Measurements from ENCODE around the gene IL17C.

Gene IL17C

DNA sequence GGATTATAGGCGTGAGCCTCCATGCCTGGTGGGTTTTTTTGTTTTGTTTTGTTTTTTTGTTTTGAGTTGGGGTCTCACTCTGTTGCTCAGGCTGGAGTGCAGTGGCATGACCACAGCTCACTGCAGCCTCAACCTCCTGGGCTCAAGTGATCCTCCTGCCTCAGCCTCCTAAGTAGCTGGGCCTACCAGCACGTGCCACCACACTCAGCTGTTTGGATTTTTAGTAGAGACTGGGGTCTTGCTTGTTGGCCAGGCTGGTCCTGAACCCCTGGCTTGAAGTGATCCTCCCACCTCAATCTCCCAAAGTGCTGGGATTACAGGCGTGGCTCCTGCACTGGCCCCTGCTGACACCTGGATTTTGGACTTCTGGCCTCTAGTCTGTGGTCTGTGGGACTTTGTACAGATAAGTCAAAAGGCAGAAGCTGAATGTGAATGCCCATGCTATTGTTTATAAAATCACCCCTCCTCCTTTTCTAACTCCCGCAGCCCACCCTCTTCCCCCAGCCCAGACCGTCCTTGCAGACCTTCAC, 42.2 kb downstream of the IL17C start:
- H3K36me3 ChIP-seq (replicated peaks), result no peaks in the 10 kb centered on the region
- no peaks in the 10 kb centered on the region for H3K27me3 ChIP-seq (replicated peaks)
- no peak overlapping the region for H3K27ac ChIP-seq
- no peak overlapping the region for H3K4me3 ChIP-seq (ENCODE audit: low read depth, low read length)
- no peak for DNase-seq
- in situ Hi-C loops (cut with HindIII; ENCODE audit: low pct_ligation_motif_present, low sequenced_read_pairs), result loop anchor here (10.0 kb wide), 1 partner anchor 104 kb away; the partner anchor contains the start of gene PIEZO1
- TF ChIP-seq, protein P1, sequence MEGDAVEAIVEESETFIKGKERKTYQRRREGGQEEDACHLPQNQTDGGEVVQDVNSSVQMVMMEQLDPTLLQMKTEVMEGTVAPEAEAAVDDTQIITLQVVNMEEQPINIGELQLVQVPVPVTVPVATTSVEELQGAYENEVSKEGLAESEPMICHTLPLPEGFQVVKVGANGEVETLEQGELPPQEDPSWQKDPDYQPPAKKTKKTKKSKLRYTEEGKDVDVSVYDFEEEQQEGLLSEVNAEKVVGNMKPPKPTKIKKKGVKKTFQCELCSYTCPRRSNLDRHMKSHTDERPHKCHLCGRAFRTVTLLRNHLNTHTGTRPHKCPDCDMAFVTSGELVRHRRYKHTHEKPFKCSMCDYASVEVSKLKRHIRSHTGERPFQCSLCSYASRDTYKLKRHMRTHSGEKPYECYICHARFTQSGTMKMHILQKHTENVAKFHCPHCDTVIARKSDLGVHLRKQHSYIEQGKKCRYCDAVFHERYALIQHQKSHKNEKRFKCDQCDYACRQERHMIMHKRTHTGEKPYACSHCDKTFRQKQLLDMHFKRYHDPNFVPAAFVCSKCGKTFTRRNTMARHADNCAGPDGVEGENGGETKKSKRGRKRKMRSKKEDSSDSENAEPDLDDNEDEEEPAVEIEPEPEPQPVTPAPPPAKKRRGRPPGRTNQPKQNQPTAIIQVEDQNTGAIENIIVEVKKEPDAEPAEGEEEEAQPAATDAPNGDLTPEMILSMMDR (IDR thresholded peaks at IDR 0.05; ENCODE audit: low read depth, low read length, missing control alignments), result no peak

DNA sequence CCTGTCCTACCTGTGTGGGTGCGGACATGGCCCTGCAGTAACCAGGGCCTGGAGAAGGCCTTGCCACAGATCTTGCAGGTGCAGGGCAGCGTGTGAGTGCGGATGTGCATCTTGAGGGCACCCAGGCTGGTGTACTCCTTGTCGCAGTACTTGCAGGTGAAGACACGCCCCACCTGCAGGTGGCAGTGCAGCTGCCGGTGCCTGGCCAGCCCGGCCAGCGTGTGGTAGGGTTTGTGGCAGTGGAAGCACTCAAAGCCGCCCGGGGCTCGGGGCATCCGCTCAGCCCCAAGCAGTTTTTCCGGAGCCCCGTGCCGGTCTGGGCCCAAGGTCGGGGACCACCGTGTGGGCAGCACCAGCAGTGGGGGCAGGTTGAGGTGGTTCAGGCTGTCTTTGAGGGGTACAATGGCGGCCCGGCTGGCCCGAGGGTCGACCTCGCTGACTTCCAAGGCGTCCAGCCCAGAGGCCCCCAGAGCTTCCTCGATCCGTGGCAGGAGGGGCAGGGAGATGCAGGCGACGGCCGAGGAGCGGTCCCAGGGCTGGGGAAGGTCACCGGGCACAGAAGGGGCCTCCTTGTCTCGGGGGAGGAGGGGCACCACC, 42.8 kb downstream of the IL17C start:
- no peak for DNase-seq
- Histone ChIP-seq H3K36me3 (replicated peaks) (no peaks in the 10 kb centered on the region), H3K27ac (no peak overlapping the region), H3K4me3 (ENCODE audit: low read depth, low read length) (no peak overlapping the region), H3K27me3 (replicated peaks) (no peaks in the 10 kb centered on the region)
- in situ Hi-C loops (cut with HindIII; ENCODE audit: low pct_ligation_motif_present, low sequenced_read_pairs), result loop anchor here (10.0 kb wide), 1 partner anchor 104 kb away; the partner anchor contains the start of gene PIEZO1
- TF ChIP-seq, protein P1 (IDR thresholded peaks at IDR 0.05; ENCODE audit: low read depth, low read length, missing control alignments), result peak; percentile 51

DNA sequence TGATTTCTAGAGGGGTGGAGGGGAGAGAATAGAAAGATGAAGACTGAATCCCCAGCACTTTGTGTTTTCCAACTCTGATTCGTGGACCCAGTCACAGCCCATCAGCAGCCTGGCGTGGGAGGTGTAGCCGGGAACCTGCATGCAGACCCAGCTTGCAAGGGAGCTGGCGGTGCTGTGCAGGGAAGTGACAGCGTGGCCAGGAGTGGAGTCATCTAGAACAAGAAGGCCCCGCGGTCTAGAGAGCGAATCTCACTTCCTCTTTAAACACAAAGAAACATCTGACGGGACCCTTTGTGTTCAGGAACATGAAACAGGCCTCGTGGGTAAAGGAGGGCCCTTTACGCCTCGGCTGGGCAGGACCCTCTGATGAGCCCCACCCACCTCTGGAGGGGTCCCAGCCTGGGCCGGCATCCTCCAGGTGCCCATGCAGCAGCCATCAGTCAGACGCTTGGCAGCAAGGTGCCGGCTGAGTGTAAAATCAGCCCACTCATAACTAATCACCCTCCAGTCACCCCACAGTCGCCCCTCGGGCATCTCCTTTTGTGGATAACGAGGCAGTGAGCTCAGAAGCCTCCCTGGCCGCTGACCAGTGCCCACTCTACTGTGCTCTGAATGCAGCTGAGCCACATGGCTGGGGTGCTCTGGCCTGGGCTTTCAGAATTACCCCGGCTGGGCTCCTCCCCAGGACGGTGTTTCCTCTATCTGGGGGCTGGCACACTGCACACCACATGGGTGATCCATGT, 43.5 kb downstream of the IL17C start:
- no peaks in the 10 kb centered on the region for H3K27me3 ChIP-seq (replicated peaks)
- DNase-seq, result no peak
- in situ Hi-C loops (cut with HindIII; ENCODE audit: low pct_ligation_motif_present, low sequenced_read_pairs), result loop anchor here (10.0 kb wide), 1 partner anchor 103 kb away; the partner anchor contains the start of gene PIEZO1
- no peak overlapping the region for H3K27ac ChIP-seq
- TF ChIP-seq, protein P1 (IDR thresholded peaks at IDR 0.05; ENCODE audit: low read depth, low read length, missing control alignments), result no peak
- H3K36me3 ChIP-seq (replicated peaks), result no peaks in the 10 kb centered on the region
- no peak overlapping the region for H3K4me3 ChIP-seq (ENCODE audit: low read depth, low read length)

DNA sequence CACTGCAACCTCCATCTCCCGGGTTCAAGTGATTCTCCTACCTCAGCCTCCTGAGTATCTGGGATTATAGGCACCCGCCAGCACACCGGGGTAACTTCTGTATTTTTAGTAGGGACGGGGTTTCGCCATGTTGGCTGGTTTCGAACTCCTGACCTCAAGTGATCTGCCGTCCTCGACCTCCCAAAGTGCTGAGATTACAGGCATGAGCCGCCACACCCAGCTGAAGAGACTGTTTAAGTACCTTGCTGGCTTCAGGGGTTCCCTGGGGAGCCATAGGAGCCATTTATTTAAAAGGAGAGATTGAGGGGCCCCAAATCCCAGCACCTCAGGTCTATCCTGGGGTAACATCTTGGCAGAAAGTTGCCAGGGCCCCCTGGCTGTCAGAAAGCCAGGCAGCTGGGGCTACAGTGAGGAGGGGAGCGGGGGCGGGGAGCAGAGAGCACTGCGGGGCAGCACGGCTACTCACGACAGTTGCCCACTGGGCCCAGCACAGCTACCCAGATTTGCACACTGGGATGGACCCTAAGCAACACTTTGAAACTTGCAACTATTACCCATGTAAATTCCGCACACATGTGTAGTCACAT, 46.3 kb downstream of the IL17C start:
- Histone ChIP-seq H3K36me3 (replicated peaks) (no peaks in the 10 kb centered on the region), H3K4me3 (ENCODE audit: low read depth, low read length) (no peak overlapping the region), H3K27me3 (replicated peaks) (peaks cover 2% of the 10 kb centered on the region), H3K27ac (no peak overlapping the region)
- TF ChIP-seq, protein P1 (IDR thresholded peaks at IDR 0.05; ENCODE audit: low read depth, low read length, missing control alignments), result no peak
- in situ Hi-C loops (cut with HindIII; ENCODE audit: low pct_ligation_motif_present, low sequenced_read_pairs), result loop anchor here (10.0 kb wide), 1 partner anchor 100 kb away; the partner anchor contains the start of gene PIEZO1
- no peak for DNase-seq

DNA sequence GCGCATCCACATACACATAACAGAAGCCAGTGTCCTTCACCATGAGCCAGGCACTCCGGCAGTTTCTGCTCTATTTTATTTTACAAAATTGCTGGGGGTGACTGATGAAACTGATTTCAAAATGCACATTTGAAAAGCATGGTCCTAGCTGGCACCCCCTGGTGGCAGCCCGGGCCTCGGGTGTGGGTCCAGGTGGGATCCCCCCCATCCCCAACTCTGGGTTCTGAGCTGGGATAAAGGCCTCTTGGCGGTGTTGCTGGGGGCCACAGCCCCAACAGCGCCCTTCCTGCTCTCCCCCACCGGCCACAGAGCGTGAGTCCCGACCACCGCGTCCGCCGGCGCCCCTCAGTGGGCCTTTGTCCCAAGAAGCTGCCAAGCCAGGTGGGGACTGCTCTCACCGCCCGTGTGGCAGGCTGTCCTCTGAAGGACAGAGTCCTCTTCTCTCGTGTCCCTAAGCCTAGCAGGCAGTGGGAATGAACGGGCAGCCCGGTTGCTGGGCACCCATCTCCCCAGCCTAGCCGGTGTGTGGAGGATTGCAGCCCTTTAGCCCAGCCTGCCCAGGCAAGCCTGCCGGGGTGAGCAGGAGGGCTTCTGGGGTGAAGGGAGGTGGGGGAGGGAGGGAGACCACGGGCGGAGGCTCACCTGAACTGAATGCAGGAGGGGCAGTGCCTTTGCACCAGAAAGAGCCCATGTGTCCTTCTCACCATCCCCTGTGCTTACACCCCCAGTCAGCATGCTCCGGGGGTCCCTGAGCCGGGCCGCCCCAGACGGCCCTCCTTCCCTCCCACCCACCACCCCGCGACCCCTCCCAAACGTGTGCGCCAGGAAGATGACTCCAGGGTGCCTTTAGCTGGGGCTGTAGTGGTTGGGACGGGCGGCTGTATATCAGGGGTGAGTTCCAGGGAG, 47.0 kb downstream of the IL17C start:
- H3K27ac ChIP-seq, result no peak overlapping the region

More for the DNA sequence above, 47.0 kb downstream of the IL17C start:
- in situ Hi-C loops (cut with HindIII; ENCODE audit: low pct_ligation_motif_present, low sequenced_read_pairs), result loop anchor here (10.0 kb wide), 1 partner anchor 99 kb away; the partner anchor contains the start of gene PIEZO1
- Histone ChIP-seq H3K27me3 (replicated peaks) (peaks cover 2% of the 10 kb centered on the region), H3K36me3 (replicated peaks) (no peaks in the 10 kb centered on the region), H3K4me3 (ENCODE audit: low read depth, low read length) (peak overlapping the region; percentile 47)
- TF ChIP-seq, protein P1 (IDR thresholded peaks at IDR 0.05; ENCODE audit: low read depth, low read length, missing control alignments), result peak; percentile 93
- peak; percentile 48 for DNase-seq

Data from brain microvascular endothelial cell (primary cell).